SU-DHL-6 (cell line): ENCODE results near the gene BMPR2.
"Not testable (repeated sequence)": the region's sequence is repeated elsewhere in the genome, so short reads cannot be mapped to it uniquely, and the experiment has no call there.

Source experiments
- EZH2phosphoT487 ChIP-seq: fragments of 200-600 bp; sonication (generic), shearing (Covaris generic); conservative IDR thresholded peaks from 2 replicates; pipeline ENCODE4 v1.6.1; 2018; ENCODE audit warnings: mild to moderate bottlenecking, antibody characterized with exemption, low read length, moderate library complexity, mixed read lengths
- TF ChIP-seq, protein P1 (sequence below): fragments of 200-600 bp; sonication (generic); IDR thresholded peaks from one replicate; pipeline ENCODE4 v1.5.1; 2017; ENCODE audit warnings: antibody characterized with exemption, mild to moderate bottlenecking, low read length, moderate library complexity; ENCODE audit not compliant: insufficient read depth, poor library complexity, severe bottlenecking

DNA sequence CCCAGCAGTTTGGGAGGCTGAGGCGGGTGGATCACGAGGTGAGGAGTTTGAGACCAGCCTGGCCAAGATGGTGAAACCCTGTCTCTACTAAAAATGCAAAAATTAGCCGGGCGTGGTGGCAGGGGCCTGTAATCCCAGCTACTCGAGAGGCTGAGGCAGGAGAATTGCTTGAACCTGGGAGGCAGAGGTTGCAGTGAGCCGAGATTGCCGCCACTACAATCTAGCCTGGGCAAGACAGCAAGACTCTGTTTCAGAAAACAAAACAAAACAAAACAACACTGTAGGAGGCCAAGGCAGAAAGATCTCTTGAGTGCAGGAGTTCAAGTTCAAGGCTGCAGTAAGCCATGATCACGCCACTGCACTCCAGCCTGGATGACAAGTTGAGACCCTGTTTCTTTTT, 17.2 kb upstream of the BMPR2 start:
- TF ChIP-seq, protein P1, sequence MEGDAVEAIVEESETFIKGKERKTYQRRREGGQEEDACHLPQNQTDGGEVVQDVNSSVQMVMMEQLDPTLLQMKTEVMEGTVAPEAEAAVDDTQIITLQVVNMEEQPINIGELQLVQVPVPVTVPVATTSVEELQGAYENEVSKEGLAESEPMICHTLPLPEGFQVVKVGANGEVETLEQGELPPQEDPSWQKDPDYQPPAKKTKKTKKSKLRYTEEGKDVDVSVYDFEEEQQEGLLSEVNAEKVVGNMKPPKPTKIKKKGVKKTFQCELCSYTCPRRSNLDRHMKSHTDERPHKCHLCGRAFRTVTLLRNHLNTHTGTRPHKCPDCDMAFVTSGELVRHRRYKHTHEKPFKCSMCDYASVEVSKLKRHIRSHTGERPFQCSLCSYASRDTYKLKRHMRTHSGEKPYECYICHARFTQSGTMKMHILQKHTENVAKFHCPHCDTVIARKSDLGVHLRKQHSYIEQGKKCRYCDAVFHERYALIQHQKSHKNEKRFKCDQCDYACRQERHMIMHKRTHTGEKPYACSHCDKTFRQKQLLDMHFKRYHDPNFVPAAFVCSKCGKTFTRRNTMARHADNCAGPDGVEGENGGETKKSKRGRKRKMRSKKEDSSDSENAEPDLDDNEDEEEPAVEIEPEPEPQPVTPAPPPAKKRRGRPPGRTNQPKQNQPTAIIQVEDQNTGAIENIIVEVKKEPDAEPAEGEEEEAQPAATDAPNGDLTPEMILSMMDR, result not testable (repeated sequence)
- TF ChIP-seq EZH2phosphoT487, result not testable (repeated sequence)
